Panc1 (cell line): ENCODE measurements around the gene ELAVL1. TPM values are rescaled to one million over a fixed set of nuclear protein-coding genes. Genes with fewer than 3 reads are reported as not detected.
A peak's percentile ranks its signal among the peaks of the same experiment; 100 is the strongest.

Experiments used
- ATAC-seq: fragments of 200-7000 bp; cut with Tn5 transposase; 2 replicates; pipeline ENCODE4 v1.9.1; 2020; ENCODE audit warnings: mild to moderate bottlenecking, moderate library complexity
- BruUV-seq: library from RNA; stranded (reverse); fragments of 400-500 nt; replicated peaks from 2 replicates; lab custom pipeline; 2021; lab: Mats Ljungman, UMichigan
- CTCF ChIA-PET: fragments of 300-600 bp; sonication (Branson Sonifier 250); formaldehyde crosslinking; loops from one replicate; lab custom pipeline; 2022; ENCODE audit warnings: antibody characterized with exemption; lab: Charles Lee
- POLR2A ChIA-PET: fragments of 300-600 bp; sonication (Branson Sonifier 250); formaldehyde crosslinking; loops from one replicate; lab custom pipeline; 2022; ENCODE audit warnings: antibody characterized with exemption; lab: Charles Lee
- DNase-seq: peaks from one replicate; pipeline ENCODE4 v3.0.0-alpha.2; 2010; ENCODE audit warnings: low read depth, low spot score
- H3K27ac ChIP-seq: 2 replicates; pipeline ENCODE4 v1.5.1; 2011; ENCODE audit warnings: mild to moderate bottlenecking, low read length, inconsistent platforms
- H3K27me3 ChIP-seq: fragments of 200-500 bp; sonication (Bioruptor generic); 2 replicates; pipeline ENCODE4 v1.6.0; 2014; ENCODE audit warnings: low read length, inconsistent platforms; ENCODE audit not compliant: control insufficient read depth, insufficient read depth
- H3K36me3 ChIP-seq: fragments of 200-500 bp; sonication (Bioruptor generic); 2 replicates; pipeline ENCODE4 v1.5.1; 2014; ENCODE audit warnings: inconsistent platforms, mild to moderate bottlenecking, low read length, moderate library complexity; ENCODE audit not compliant: control insufficient read depth, insufficient read depth
- H3K4me1 ChIP-seq: 2 replicates; pipeline ENCODE4 v1.5.1; 2011; ENCODE audit warnings: inconsistent platforms, mild to moderate bottlenecking, low read length, moderate library complexity; ENCODE audit not compliant: control insufficient read depth, insufficient read depth
- H3K4me3 ChIP-seq, 2 experiments: 2 replicates each; pipeline ENCODE4 v1.5.1; 2011 to 2012; ENCODE audit warnings: low read depth in 2 of 2, low read length in 2 of 2, mild to moderate bottlenecking in 2 of 2, inconsistent platforms in 1 of 2, moderate library complexity in 1 of 2
- H3K9me3 ChIP-seq: fragments of 200-500 bp; sonication (Bioruptor generic); 2 replicates; pipeline ENCODE4 v1.5.1; 2014; ENCODE audit warnings: low read depth, mild to moderate bottlenecking, inconsistent platforms, low read length, moderate library complexity; ENCODE audit not compliant: control insufficient read depth, insufficient read depth
- POLR2AphosphoS5 ChIP-seq: IDR thresholded peaks from 2 replicates; pipeline ENCODE4 v1.6.1; 2012; ENCODE audit warnings: mild to moderate bottlenecking, low read depth, low read length, moderate library complexity
- SIN3A ChIP-seq: IDR thresholded peaks from 2 replicates; pipeline ENCODE4 v1.6.1; 2012; ENCODE audit warnings: low read depth, mild to moderate bottlenecking, low read length, moderate library complexity, borderline replicate concordance; ENCODE audit not compliant: insufficient read depth
- TCF7L2 ChIP-seq: IDR thresholded peaks from 2 replicates; pipeline ENCODE4 v1.6.1; 2011; ENCODE audit warnings: mild to moderate bottlenecking, low read depth, low read length, inconsistent platforms
- in situ Hi-C: cut with HindIII; loops from 2 replicates; pipeline ENCODE4 v1.10.0; 2016; ENCODE audit warnings: low sequenced_read_pairs, low pct_unique_long_range_greater_than_20kb
- intact Hi-C: fragments of 100-400 bp; cut with micrococcal nuclease; formaldehyde crosslinking; loops from one replicate; pipeline ENCODE4 v1.10.0; 2022; ENCODE audit not compliant: unreplicated experiment
- total RNA-seq: library from RNA; stranded (reverse); gene quantifications from one replicate; pipeline ENCODE4 v1.2.1, GENCODE V29; 2021; ENCODE audit not compliant: unreplicated experiment
- TF ChIP-seq, protein P1 (sequence below), 2 experiments: IDR thresholded peaks; 2 replicates each; pipeline ENCODE4 v1.6.1; 2011 to 2012; ENCODE audit warnings: low read depth in 2 of 2, control low read depth in 1 of 2, low read length in 1 of 2, mild to moderate bottlenecking in 1 of 2, moderate library complexity in 1 of 2; ENCODE audit not compliant: insufficient read depth in 1 of 2
- TF ChIP-seq, protein P2 (sequence below): fragments of 450-650 bp; IDR thresholded peaks from 2 replicates; pipeline ENCODE4 v1.5.1; 2017; ENCODE audit warnings: mild to moderate bottlenecking

ELAVL1 gene
- total RNA-seq, 1 experiment from 2014 or later, result 123 TPM

DNA sequence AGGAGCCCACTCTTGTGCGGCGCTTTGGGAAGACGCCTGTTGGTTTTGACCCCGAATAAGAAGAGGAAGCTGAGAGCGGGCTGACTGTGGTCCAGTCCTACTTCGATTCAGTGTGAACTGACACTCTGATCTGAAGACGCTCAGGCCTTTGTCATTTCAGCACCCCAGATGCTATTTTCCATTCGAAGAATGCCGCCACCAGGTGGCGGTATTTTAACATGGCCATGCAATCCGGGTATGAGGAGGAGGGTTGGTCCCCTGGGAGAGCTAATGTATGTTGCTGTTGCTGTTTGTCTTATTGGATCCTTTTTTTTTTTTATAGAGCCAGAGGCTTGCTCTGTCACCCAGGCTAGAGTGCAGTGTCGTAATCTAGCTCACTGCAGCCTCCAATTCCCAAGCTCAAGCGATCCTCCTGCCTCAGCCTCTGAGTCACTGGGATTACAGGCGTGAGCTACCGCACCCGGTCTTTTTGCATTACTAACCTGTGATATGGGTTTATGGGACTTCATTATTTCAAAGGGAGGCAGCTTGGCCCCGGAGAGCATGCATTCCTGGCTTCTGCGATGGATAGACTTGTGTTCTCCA, 61.2 kb downstream of the ELAVL1 start:
- H3K36me3 ChIP-seq, result peaks cover 4% of the 10 kb centered on the region
- BruUV-seq, result TSS peak; percentile 98
- peak overlapping the region; percentile 85 for H3K27ac ChIP-seq
- ATAC-seq, result peak; percentile 73
- ChIA-PET CTCF (interaction anchor here (0.5 to 1.2 kb wide), 9 partner anchors 9 to 303 kb away, joined by 3 to 7 read pairs (median 3); partner anchors contain the start of gene SNAPC2), POLR2A (interaction anchor here (1.0 to 1.4 kb wide), 3 partner anchors 14 to 27 kb away, joined by 3 to 4 read pairs (median 3); no protein-coding TSS in a partner anchor)
- TF ChIP-seq, protein P1, sequence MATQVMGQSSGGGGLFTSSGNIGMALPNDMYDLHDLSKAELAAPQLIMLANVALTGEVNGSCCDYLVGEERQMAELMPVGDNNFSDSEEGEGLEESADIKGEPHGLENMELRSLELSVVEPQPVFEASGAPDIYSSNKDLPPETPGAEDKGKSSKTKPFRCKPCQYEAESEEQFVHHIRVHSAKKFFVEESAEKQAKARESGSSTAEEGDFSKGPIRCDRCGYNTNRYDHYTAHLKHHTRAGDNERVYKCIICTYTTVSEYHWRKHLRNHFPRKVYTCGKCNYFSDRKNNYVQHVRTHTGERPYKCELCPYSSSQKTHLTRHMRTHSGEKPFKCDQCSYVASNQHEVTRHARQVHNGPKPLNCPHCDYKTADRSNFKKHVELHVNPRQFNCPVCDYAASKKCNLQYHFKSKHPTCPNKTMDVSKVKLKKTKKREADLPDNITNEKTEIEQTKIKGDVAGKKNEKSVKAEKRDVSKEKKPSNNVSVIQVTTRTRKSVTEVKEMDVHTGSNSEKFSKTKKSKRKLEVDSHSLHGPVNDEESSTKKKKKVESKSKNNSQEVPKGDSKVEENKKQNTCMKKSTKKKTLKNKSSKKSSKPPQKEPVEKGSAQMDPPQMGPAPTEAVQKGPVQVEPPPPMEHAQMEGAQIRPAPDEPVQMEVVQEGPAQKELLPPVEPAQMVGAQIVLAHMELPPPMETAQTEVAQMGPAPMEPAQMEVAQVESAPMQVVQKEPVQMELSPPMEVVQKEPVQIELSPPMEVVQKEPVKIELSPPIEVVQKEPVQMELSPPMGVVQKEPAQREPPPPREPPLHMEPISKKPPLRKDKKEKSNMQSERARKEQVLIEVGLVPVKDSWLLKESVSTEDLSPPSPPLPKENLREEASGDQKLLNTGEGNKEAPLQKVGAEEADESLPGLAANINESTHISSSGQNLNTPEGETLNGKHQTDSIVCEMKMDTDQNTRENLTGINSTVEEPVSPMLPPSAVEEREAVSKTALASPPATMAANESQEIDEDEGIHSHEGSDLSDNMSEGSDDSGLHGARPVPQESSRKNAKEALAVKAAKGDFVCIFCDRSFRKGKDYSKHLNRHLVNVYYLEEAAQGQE (IDR thresholded peaks at IDR 0.05; ENCODE audit: insufficient read depth in 1 of 2, low read depth in 2 of 2, low read length in 1 of 2), result peak in 1 of 2 experiments; percentile 58; a peak in 1 of 4 replicates
- TF ChIP-seq, protein P2, sequence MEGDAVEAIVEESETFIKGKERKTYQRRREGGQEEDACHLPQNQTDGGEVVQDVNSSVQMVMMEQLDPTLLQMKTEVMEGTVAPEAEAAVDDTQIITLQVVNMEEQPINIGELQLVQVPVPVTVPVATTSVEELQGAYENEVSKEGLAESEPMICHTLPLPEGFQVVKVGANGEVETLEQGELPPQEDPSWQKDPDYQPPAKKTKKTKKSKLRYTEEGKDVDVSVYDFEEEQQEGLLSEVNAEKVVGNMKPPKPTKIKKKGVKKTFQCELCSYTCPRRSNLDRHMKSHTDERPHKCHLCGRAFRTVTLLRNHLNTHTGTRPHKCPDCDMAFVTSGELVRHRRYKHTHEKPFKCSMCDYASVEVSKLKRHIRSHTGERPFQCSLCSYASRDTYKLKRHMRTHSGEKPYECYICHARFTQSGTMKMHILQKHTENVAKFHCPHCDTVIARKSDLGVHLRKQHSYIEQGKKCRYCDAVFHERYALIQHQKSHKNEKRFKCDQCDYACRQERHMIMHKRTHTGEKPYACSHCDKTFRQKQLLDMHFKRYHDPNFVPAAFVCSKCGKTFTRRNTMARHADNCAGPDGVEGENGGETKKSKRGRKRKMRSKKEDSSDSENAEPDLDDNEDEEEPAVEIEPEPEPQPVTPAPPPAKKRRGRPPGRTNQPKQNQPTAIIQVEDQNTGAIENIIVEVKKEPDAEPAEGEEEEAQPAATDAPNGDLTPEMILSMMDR, result peak; percentile 85
- TF ChIP-seq TCF7L2 (no peak), SIN3A (peak; percentile 23; the same call in 1 of the 2 replicates), POLR2AphosphoS5 (no peak; the same call in 1 of the 2 replicates)
- no peaks in the 10 kb centered on the region for H3K4me1 ChIP-seq
- H3K9me3 ChIP-seq, result no peaks in the 10 kb centered on the region
- no peaks in the 10 kb centered on the region for H3K27me3 ChIP-seq
- intact Hi-C loops (loop anchor here (1.0 kb wide), 1 partner anchor 309 kb away; no protein-coding TSS in a partner anchor), in situ Hi-C loops (no loop called here)
- DNase-seq, result no peak
- peak overlapping the region; percentile 78 to 92 for H3K4me3 ChIP-seq

DNA sequence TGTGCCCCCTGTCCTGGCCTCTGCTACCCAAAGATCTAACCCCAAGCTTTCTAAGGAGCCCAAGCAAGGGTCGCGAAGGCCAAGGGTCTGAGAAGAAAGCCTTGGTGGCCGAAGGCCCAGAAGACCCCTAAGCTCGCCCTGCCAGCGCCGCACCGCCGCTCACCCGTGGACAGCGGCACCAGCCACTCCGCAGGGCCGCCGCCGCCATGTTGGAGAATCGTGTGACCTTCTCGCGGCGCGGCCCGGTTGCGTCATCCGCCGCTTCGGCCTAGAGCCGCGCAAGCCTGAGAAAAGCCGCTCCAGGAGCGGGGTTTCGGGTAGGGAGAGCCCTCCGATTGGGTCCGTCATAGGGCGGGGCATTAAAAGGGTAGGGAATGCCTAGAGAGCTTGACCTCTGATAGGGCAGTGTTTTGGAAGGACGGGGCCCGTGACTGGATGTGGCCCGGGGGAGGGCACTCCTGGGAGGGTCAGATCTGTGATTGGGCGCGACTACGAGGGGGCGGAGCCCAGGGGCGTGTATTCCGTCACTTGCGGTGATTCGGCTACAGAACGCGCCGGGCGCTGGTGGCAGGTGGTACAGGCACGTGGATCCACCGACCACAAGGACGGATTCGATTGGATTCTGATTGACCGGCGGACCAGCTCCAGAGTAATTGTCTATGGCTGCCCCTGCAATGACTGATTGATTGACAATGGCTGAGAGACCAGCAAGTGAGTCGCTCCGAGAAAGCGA, 61.8 kb downstream of the ELAVL1 start, which contains the start of gene TIMM44:
Gene TIMM44 (minus strand): TSS at position 223 of the 733 bp plus-strand sequence. CDS start 15 bp downstream, at position 208.
- no TSS peak for BruUV-seq
- ATAC-seq (peak; percentile 99), DNase-seq (peak; percentile 95)
- H3K4me3 ChIP-seq, result peak within 1 kb of the TSS; percentile 92 to 96
- no peaks in the 10 kb centered on the region for H3K4me1 ChIP-seq
- ChIA-PET POLR2A (interaction anchor here (1.0 to 1.4 kb wide), 3 partner anchors 13 to 27 kb away, joined by 3 to 4 read pairs (median 3); no protein-coding TSS in a partner anchor), CTCF (interaction anchor here (0.5 to 0.9 kb wide), 5 partner anchors 126 to 685 kb away, joined by 3 to 7 read pairs (median 5); no protein-coding TSS in a partner anchor)
- TF ChIP-seq SIN3A (peak; percentile 53; the same call in 1 of the 2 replicates), POLR2AphosphoS5 (peak; percentile 89)
- TF ChIP-seq, protein P2, result no peak
- TF ChIP-seq, protein P1 (IDR thresholded peaks at IDR 0.05; ENCODE audit: insufficient read depth in 1 of 2, low read depth in 2 of 2, low read length in 1 of 2), result peak in 1 of 2 experiments; percentile 35; a peak in 1 of 4 replicates
- H3K27ac ChIP-seq, result peak within 1 kb of the TSS; percentile 86
- in situ Hi-C loops (no loop called here), intact Hi-C loops (loop anchor here (1.0 kb wide), 1 partner anchor 310 kb away; no protein-coding TSS in a partner anchor)
- H3K27me3 ChIP-seq, result no peaks in the 10 kb centered on the region
- peaks cover 4% of the 10 kb centered on the region for H3K36me3 ChIP-seq
- no peaks in the 10 kb centered on the region for H3K9me3 ChIP-seq
